Heart left ventricle (tissue), 13 donors: Measurements from ENCODE around the gene TP53AIP1.

Experiments used
- POLR2A ChIP-seq, 2 donors: fragments of 450-650 bp; IDR thresholded peaks; one replicate each; pipeline ENCODE4 v1.6.1; 2017; ENCODE audit warnings: antibody characterized with exemption in 2 of 2, mild to moderate bottlenecking in 2 of 2, moderate library complexity in 2 of 2
- TF ChIP-seq, protein P1 (sequence below), 12 donors: fragments of 200-600 bp; sonication (generic) in 4 of 12; IDR thresholded peaks; one replicate each; pipeline versions ENCODE4 v1.5.0 to v1.8.0; 2018 to 2022; ENCODE audit warnings: antibody characterized with exemption in 12 of 12, mild to moderate bottlenecking in 5 of 12
- donor health status: ischemic (EF 13 %, LVEDD 7.1; RV severe dilation, severe dysfunction).
- donor health status: DM: no; HTN: yes; CAD: no.
- donor health status: DM: no; HTN: no; CAD: no.
- donor health status: ischemic (EF 25% LVEDD 6.9; RV normal size, moderate dysfunction).
- donor health status: ischemic (EF 25% LVEDD 5.7; RV mildly dilated, moderate dysfunction).
- donor health status: ischemic (EF 35%, LVEDD 5.7; RV mildly dilated, moderate dysfunction).
- donor health status: nonischemic (EF 11% LVEDD 7.7; RV severe dilation, severe dysfunction).
- donor health status: DM: yes; HTN: yes; CAD: no.
- donor health status: PGD.
- donor health status: ischemic (EF 29% LVEDD 5.4; RV normal size, mild dysfunction).
- donor health status: nonischemic (EF 23%, LVEDD 6.1; RV moderate dilation, normal function).

DNA sequence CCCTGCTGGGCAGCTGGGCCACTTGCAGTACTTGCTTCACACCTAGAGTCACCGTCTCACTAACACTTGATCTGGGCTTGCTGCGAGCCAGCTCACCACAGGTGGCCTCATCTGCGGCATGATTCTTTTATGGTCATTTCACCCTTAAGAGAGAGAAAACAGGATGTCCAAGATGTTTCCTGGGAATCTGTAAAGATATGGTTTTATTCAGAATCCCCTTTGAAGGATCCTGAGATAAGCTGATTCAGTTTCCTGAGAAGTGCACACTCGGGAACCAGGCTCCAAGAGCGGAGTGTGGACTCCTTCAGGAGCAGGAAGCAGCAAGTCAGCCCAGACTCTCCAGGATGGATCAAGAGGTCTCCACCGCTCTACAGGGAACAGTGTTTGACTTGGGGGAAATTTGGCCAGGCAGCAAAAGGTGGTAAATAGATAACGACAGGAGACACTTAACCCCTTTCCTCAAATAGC is 21.8 kb upstream of the TP53AIP1 start:
- TF ChIP-seq, protein P1, sequence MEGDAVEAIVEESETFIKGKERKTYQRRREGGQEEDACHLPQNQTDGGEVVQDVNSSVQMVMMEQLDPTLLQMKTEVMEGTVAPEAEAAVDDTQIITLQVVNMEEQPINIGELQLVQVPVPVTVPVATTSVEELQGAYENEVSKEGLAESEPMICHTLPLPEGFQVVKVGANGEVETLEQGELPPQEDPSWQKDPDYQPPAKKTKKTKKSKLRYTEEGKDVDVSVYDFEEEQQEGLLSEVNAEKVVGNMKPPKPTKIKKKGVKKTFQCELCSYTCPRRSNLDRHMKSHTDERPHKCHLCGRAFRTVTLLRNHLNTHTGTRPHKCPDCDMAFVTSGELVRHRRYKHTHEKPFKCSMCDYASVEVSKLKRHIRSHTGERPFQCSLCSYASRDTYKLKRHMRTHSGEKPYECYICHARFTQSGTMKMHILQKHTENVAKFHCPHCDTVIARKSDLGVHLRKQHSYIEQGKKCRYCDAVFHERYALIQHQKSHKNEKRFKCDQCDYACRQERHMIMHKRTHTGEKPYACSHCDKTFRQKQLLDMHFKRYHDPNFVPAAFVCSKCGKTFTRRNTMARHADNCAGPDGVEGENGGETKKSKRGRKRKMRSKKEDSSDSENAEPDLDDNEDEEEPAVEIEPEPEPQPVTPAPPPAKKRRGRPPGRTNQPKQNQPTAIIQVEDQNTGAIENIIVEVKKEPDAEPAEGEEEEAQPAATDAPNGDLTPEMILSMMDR (IDR thresholded peaks at IDR 0.05): no peak
- no peak for TF ChIP-seq POLR2A (IDR thresholded peaks at IDR 0.05)
